Stimulated activated CD4-positive, alpha-beta T cell treated with anti-CD3 and anti-CD28 coated beads, Interleukin-2, amount 100 ng/mL, for 48 hours (primary cell): ENCODE data around the gene QPRT.
"Not testable (repeated sequence)": the region's sequence is repeated elsewhere in the genome, so short reads cannot be mapped to it uniquely, and the experiment has no call there.

Experiments
- DNase-seq, 2 donors: peaks; one replicate each; pipeline ENCODE4 v3.0.0-alpha.2; 2020

Gene QPRT

GRCh38 chr16:29694384-29695195, 15.6 kb downstream of the QPRT start:
- no peak for DNase-seq

DNA sequence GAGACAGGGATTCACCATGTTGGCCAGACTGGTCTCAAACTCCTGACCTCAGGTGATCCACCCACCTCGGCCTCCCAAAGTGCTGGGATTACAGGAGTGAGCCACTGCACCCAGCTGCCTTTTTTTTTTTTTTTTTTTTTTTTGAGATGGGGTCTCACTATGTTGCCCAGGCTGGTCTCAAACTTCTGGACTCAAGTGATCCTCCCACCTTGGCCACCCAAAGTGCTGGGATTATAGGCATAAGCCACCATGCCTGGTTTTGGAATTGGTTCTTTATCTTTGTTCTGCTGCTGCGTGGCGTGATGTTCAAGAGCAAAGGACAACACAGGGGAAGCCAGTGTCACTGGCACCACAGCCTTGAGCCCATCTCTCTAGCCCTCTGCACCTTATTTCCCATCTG, 16.7 kb downstream of the QPRT start:
- DNase-seq, result not testable (repeated sequence)

GRCh38 chr16:29696881-29697331, 17.9 kb downstream of the QPRT start:
- no peak for DNase-seq

- no peak for DNase-seq
These were observed 18.4 kb downstream of the QPRT start for GRCh38 chr16:29697391-29697790.

- no peak for DNase-seq
These were observed 19.1 kb downstream of the QPRT start for GRCh38 chr16:29698042-29698441.

- no peak for DNase-seq
These were observed 19.7 kb downstream of the QPRT start for GRCh38 chr16:29698484-29699323.

DNA sequence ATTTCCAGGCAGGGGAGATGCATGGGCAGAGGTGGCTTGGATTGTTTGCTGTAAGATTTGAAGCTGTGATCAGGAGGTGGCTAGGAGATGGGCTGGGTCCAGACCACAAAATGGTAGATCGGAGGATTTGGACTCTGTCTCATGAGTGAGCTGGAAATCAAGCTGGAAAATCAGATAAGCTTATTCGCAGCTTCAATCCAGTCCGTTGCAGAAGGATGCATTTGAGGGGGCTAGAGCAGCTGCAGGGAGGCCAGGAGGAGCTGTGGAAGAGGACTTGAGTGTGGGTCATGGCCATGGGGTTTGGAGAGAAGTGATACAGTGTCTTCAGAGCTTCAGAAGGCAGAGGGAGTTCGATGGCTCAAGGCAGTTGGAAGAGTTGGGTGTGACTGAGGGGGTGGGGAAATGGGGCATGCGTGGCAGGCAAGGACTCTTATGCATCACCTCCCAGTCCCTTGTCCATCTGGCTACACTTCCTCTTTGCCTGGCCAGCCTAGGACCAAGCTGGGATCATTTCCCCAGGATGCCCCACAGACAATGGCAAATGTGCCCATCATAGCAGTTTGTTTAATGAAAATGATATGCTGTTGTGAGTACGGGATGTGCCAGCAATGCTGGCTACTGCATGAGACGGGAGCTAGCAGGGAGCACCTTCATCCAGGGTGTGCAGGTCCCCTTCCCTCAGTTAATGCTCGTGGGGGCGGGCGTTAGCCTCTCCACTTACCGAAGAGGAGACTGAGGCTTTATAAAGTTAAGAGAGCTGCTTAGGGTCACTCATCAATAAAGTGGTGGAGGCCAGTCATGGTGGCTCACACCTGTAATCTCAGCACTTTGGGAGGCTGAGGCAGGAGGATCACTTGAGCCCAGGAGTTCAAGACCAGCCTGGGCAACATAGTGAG, 20.6 kb downstream of the QPRT start:
- DNase-seq, result no peak

DNA sequence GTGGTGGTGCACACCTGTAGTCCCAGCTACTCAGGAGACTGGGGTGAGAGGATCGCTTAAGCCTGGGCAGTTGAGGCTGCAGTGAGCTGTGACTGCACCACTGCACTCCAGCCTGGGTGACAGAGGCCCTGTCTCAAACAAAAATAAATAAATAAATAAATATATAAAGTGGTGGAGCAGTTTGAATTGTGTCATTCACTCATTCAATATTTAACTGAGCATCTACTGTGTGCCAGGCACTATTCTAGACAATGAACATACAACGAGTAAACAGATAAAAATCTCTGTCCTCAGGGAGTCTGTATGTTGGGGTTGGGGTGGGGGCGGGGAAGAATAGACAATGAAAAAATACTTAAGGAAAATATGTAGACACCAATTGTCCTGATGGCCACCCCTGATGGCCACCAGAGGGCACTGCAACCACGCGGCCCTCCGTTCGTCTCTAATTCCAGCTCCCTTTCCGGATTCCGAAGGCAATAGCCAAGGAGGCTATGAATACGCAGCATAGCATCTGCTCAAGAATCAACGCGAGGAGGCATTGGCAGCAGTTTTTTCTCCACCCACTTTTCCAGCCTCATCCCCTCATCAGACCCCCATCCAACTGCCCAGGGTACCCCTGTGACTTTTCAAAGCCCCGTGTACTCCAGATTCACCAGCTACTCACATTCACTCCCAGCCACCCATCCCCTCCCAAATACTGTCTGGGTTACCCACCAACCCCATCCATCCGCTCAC, 21.4 kb downstream of the QPRT start:
- DNase-seq, result peak; percentile 68 to 69

DNA sequence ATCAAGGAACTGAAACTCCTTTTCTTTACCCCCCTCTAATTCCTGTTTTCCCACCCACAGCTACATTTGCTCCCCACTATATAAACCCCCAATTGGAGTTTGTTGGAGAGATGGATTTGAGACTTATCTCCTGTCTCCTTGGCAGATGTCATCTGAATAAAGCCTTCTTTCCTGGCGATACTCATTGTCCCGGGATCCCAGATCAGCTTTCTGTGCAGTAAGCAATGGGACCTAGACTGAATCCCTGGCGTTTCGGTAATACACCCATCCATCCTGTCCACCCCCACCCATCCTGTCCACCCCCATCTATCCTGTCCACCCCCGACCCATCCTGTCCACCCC, 22.2 kb downstream of the QPRT start:
- DNase-seq, result no peak

- no peak for DNase-seq
These were observed 23.3 kb downstream of the QPRT start for GRCh38 chr16:29702269-29702668.

- no peak for DNase-seq
These were observed 26.1 kb downstream of the QPRT start for GRCh38 chr16:29705030-29705429.

DNA sequence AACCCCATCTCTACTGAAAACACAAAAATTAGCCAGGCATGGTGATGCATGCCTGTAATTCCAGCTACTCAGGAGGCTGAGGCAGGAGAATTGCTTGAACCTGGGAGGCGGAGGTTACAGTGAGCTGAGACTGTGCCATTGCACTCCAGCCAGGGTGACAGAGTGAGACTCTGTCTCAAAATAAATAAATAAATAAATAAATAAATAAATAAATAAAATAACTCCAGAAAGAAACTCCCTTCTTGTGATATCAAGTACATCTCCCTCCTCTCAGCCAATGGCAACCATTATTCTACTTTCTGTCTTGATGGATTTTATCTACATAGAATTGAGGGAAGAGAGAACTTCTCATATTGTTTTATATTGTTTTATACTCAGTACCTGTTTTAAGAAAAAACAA, 28.2 kb downstream of the QPRT start:
- not testable (repeated sequence) for DNase-seq

GRCh38 chr16:29708917-29709600, 30.1 kb downstream of the QPRT start:
- no peak for DNase-seq

DNA sequence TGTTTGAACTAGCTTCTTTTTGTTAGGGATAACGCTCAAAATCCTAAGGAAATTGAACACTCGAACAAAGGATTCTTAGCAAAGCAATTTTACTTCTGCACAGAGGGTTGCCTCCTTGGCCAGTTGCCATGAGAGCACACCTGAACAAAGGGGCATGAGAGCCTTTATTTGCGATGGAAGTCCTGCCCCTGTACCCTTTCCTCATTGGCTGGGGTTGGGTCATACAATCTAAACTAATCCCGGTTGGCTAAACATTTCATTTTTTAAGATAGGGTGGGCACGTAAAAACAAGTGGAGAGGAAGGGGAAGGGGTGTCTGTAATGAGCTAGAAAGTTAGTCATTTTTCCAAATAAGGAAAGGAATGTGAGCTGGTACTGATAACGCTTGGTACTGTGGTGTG, 30.7 kb downstream of the QPRT start:
- DNase-seq, result not testable (repeated sequence)

- no peak for DNase-seq
These were observed 31.5 kb downstream of the QPRT start for GRCh38 chr16:29710227-29711219.

DNA sequence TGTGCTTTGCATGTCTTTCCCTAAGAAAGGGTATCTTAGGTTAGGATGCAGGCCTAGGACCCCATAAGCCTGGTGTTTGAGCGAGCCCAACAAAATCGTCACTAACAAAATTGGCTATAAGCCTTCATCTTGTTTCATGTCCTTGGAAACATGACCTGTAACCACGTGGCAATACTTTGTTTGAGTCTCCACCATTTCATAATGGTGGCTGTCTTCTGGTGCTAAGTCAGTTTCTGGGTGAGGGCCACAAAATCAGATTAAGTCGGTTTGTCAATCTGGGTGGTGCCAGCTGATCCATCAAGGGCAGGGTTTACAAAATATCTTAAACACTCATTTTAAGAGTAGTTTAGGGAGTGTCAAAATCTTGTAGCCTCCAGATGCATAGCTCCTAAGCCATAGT, 33.8 kb downstream of the QPRT start:
- DNase-seq, result no peak

GRCh38 chr16:29714396-29714795, 35.4 kb downstream of the QPRT start:
- no peak for DNase-seq

DNA sequence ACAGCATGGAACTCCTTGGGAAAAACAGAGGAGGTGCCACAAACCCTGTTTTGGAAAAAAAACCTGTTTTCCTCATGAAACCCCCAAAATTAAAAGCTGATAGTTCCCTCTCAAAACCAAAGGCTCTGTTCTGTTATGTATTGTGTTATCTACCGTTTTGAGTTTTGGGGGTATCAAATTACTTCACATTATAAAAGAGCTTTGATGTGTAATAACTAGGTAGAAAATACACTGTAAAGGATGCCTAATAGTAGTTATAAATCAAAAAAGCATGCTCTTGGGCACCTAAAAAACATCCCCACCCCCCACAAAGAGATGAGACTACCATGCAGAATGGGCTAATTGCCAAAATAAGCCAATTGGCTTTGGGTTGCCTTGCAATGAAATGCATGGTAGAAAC, 36.0 kb downstream of the QPRT start:
- no peak for DNase-seq

DNA sequence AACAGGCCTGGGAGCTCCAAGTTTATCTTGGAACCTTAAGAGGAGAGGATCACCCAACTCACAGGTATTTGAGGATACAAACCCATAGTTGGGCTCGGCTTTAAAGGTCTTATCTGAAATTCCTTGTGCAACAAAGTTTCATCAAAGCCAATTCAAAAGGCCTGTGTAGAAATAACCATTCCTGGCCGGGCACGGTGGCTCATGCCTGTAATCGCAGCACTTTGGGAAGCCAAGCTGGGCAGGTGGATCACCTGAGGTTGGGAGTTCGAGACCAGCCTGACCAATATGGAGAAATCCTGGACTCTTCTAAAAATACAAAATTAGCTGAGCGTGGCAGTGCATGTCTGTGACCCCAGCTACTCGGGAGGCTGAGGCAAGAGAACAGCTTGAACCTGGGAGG, 38.1 kb downstream of the QPRT start:
- DNase-seq, result no peak

- DNase-seq, result no peak
These were observed 40.1 kb downstream of the QPRT start for GRCh38 chr16:29719063-29719462.

DNA sequence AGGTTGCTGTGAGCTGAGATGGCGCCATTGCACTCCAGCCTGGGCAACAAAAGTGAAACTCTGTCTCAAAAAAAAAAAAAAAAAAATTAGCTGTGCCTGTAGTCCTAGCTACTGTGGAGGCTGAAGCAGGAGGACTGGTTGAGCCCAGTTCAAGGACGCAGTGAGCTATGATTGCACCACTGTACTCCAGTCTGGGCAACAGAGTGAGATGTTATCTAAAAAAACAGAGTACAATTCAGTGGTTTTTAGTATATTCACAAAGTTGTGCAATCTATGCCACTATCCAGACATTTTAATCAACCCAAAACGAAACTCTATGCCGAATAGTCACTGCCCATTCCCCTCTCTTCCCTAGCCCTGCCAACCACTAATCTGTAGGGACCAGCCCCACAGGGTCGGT, 41.7 kb downstream of the QPRT start:
- no peak for DNase-seq
